GM13976 (cell line): Measurements from ENCODE around the gene TENM4.

Experiments used
- DNase-seq: peaks from one replicate; pipeline ENCODE4 v3.0.0; 2012; ENCODE audit warnings: low spot score
- in situ Hi-C: fragments of 300-500 bp; cut with MboI; formaldehyde crosslinking; loops from one replicate; pipeline ENCODE4 v1.12.0; 2022; ENCODE audit warnings: low sequenced_read_pairs, mixed read lengths, inconsistent platforms; ENCODE audit not compliant: unreplicated experiment
- TF ChIP-seq, protein P1 (sequence below): IDR thresholded peaks from 2 replicates; pipeline ENCODE4 v1.5.1; 2012; ENCODE audit warnings: borderline replicate concordance, mild to moderate bottlenecking; ENCODE audit not compliant: insufficient read depth; ENCODE audit errors: extremely low read depth, missing control alignments, control extremely low read depth

The TENM4 gene

GRCh38 chr11:78808923-78809322 is 631.9 kb downstream of the TENM4 start:
- in situ Hi-C loops = no loop called here
- TF ChIP-seq, protein P1, sequence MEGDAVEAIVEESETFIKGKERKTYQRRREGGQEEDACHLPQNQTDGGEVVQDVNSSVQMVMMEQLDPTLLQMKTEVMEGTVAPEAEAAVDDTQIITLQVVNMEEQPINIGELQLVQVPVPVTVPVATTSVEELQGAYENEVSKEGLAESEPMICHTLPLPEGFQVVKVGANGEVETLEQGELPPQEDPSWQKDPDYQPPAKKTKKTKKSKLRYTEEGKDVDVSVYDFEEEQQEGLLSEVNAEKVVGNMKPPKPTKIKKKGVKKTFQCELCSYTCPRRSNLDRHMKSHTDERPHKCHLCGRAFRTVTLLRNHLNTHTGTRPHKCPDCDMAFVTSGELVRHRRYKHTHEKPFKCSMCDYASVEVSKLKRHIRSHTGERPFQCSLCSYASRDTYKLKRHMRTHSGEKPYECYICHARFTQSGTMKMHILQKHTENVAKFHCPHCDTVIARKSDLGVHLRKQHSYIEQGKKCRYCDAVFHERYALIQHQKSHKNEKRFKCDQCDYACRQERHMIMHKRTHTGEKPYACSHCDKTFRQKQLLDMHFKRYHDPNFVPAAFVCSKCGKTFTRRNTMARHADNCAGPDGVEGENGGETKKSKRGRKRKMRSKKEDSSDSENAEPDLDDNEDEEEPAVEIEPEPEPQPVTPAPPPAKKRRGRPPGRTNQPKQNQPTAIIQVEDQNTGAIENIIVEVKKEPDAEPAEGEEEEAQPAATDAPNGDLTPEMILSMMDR = no peak
- DNase-seq = no peak

DNA sequence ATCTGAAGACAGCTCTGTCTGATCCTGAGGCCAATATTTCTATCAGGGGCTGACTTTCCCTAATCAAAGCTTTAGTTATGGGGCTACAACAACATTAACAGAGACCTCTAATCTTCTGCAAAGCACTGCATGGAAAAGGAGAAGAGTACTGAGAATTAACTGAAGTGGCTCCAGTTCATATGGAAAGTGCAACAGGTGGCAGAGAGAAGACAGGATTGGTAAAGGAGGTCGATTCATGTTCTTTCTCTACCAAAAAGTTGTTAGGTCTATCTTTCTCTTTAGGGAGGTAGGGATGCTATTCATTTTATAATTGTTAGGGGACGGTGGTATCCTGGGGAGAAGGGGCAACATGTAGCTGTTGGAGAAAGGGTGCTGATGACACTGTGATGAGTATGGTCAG is 633.5 kb downstream of the TENM4 start:
- DNase-seq = no peak
- TF ChIP-seq, protein P1 = no peak
- in situ Hi-C loops = no loop called here

DNA sequence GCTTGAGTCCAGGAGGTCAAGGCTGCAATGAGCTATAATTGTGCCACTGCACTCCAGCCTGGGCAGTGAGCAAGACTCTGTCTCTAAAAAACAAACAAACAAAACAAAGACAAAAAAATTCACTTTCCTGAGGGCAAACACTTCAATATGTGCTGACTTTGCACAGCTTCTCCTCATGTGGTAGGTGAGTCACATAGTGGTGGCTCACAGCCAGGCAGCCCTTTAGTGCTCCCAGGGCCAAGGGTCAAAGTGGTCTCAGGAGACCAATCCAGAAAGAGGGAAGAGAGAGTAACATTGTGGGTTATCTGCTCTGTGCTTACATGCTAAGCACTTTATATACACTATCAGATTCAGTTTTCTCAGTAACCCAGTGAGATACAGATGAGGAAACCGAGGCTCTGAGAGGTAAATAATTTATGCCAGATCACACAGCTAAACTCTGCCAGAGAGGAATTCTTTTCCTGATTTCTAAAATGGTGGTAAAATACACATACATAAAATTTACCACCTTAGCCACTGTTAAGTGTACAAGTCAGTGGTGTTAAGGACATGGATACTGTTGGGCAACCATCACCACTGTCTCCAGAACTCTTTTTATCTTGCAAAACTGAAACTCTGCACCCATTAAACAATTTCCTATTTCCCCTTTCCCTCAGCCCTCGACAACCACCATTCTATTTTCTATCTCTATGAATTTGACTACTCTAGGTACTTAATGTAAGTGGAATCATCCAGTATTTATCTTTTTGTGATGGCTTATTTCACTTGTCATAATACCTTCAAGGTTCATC is 634.4 kb downstream of the TENM4 start:
- in situ Hi-C loops = no loop called here
- DNase-seq = no peak
- TF ChIP-seq, protein P1 = no peak

DNA sequence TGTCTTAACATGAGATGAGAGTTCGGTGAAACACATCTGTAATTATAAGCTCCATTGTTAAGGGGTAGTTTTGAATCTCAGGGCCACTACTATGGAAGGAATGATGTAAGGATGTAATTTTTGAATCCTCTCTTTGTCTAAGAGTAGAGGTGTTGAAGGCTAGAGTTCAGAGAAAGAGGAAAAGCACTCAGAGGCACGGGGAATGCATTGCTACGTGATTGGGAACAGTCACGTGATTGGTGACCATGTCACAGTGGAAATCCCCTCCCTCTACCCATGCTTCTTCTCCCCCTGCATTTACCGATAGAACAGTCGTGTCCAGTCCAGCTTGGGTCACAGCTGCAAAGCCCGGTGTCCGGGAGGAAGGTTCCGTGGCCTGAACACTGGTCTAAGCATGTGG is 635.8 kb downstream of the TENM4 start:
- DNase-seq = no peak
- TF ChIP-seq, protein P1 = no peak
- in situ Hi-C loops = no loop called here

GRCh38 chr11:78803995-78804394 is 636.8 kb downstream of the TENM4 start:
- TF ChIP-seq, protein P1 = no peak
- in situ Hi-C loops = no loop called here
- no peak for DNase-seq

DNA sequence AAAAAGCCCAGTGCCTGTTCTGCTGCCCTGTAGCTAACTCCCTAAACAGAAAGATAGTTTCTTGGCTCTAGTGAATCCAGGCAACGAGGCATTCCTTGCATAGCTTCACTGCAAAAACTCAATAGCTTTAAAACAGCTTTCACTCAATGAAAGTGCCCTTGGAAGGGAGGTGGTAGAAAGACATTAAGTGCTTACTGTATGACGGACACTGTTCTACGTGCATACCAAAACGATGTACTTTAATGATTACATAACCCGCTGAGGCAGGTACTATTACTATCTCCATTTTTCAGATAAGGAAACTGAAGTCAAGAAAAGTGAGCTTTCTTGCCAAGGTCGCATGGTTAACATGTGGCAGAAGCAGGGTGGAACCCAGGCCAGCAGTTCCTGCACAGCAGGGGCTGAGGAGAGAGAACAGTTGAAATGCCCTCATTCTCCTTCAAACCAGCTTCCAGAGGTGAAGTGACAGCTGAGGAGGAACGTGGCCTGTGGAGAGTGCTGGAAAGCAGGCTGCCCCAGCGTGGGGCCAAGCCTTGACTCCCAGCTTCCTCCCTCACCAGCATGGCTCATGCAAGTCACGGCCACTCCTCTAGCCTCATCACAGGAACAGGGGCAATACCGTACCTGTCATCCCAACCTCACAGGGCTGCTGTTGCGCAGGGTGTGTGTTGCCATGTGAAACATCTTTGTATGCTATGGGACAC is 638.6 kb downstream of the TENM4 start:
- TF ChIP-seq, protein P1 = no peak
- in situ Hi-C loops = no loop called here
- DNase-seq = no peak
